Activated naive CD8-positive, alpha-beta T cell treated with anti-CD3 and anti-CD28 coated beads, Interleukin-2, amount 50 U/mL, for 24 hours (primary cell): ENCODE measurements around the gene FADS2.
"Not testable (repeated sequence)": the region's sequence is repeated elsewhere in the genome, so short reads cannot be mapped to it uniquely, and the experiment has no call there.

Experiments used
- ATAC-seq: fragments of 150-1000 bp; cut with Tn5 transposase; one replicate; pipeline ENCODE4 v1.10.0; 2021
- DNase-seq: peaks from one replicate; pipeline ENCODE4 v3.0.0; 2021
- H3K27ac Mint-ChIP-seq: one replicate; pipeline ENCODE4 v1.8.0; 2021; ENCODE audit warnings: mild to moderate bottlenecking, mixed read lengths
- H3K27me3 Mint-ChIP-seq: one replicate; pipeline ENCODE4 v1.8.0; 2021; ENCODE audit warnings: mixed read lengths
- H3K36me3 Mint-ChIP-seq: one replicate; pipeline ENCODE4 v1.8.0; 2021; ENCODE audit warnings: low read depth, mixed read lengths
- H3K4me1 Mint-ChIP-seq: one replicate; pipeline ENCODE4 v1.8.0; 2021; ENCODE audit warnings: mixed read lengths
- H3K4me3 Mint-ChIP-seq: one replicate; pipeline ENCODE4 v1.8.0; 2021; ENCODE audit warnings: mild to moderate bottlenecking, moderate library complexity, mixed read lengths
- H3K9me3 Mint-ChIP-seq: one replicate; pipeline ENCODE4 v1.8.0; 2021; ENCODE audit warnings: mixed read lengths

The FADS2 gene

DNA sequence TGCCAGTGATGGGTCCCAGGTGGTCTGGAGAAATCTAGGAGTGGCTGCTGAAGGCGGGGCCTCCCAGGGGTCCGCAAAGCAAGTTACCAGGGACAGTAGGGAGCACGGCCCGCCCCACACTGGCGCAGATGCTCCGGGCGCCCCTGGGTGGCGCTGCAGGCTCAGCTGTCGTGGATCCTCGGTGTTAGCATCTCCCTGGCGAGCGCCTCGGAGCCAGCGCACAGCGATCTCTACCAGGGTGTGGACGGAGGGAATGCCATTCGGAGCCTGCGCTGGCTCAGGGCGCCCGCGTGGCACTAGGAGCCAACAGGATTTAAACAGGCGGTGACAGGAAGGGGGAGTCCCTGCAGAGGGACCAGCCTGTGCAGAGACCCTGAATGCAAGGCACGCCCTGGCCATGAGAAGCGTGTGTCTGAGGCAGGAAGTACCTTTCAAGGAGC, 43.1 kb downstream of the FADS2 start:
- DNase-seq, result peak; percentile 77
- Mint-ChIP-seq H3K36me3 (no peaks in the 10 kb centered on the region), H3K4me3 (peak overlapping the region; percentile 45), H3K27ac (no peak overlapping the region), H3K9me3 (no peaks in the 10 kb centered on the region), H3K27me3 (peaks cover 2% of the 10 kb centered on the region), H3K4me1 (peaks cover 4% of the 10 kb centered on the region)
- peak; percentile 91 for ATAC-seq

DNA sequence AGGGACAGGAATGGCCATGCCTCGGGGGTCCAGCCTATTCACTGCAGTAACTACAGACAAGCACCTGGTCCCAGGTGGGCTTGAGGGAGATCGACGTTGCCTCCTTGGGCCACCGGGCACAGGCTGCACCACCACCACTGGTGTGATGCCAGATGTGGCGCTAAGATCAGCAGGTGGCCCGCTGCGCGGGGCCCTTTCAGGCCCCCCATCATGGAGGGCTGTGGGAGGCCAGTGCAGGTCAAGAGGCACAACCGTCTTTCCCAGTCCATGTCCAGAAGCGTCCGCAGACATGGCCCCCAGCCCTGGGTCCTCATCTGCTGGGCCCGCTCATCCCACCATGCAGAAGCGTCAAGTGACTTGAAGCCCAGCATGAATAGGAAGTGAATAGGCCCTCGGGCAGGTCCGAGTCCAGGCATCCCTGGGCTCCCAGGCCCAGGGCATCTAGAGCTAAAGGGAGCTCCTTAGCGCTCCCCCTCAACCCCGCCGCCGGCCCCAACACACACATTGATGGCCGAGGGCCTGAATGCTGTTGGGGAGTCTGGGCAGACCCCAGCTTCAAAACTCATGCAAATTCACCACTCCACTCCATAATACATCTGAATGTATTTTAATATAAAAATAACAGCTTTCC, 45.0 kb downstream of the FADS2 start:
- DNase-seq (no peak), ATAC-seq (no peak)
- Mint-ChIP-seq H3K36me3 (no peaks in the 10 kb centered on the region), H3K4me3 (no peak overlapping the region), H3K4me1 (peaks cover 4% of the 10 kb centered on the region), H3K9me3 (no peaks in the 10 kb centered on the region), H3K27ac (no peak overlapping the region), H3K27me3 (peaks cover 2% of the 10 kb centered on the region)

DNA sequence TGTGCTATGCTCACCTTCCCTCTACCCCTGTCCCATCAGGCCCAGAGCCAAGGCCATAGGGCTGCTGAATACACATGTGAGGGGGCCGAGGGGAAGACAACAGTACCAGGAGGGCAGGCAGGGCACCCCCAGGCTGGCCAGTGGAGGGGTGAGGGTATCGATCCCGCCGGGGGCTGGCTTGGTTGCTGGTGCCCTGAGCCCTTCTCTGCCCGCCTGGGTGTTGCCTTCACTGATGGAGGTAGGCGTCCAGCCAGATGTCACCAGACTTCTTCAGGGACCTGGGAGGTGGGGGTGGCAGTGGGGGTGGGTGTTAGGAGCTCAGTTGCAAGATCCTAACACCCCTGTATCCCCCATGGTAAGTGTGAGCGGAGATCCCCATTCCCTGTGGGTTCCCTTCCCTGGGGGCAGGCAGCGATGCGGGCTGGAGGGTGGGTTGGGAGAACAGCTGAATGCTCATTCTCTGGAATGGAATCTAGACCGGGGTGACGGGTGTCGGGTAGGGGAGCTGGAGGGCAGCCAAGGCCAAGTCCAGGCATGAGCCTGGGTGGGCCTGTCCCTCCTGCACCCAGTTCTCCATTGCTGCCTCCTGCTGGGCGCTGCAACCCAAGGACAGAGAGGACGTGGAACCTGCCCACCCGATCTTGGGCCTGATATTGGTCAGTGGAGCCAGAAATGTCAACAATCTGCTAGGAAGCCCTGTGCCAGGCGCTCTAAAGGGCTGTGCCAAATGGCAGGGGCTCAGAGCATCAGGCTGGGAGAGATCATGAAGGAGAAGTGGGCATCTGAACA, 45.7 kb downstream of the FADS2 start:
- no peaks in the 10 kb centered on the region for H3K36me3 Mint-ChIP-seq
- DNase-seq (no peak), ATAC-seq (no peak)
- no peaks in the 10 kb centered on the region for H3K9me3 Mint-ChIP-seq
- H3K4me1 Mint-ChIP-seq, result peaks cover 4% of the 10 kb centered on the region
- peaks cover 2% of the 10 kb centered on the region for H3K27me3 Mint-ChIP-seq
- no peak overlapping the region for H3K27ac Mint-ChIP-seq
- H3K4me3 Mint-ChIP-seq, result no peak overlapping the region

DNA sequence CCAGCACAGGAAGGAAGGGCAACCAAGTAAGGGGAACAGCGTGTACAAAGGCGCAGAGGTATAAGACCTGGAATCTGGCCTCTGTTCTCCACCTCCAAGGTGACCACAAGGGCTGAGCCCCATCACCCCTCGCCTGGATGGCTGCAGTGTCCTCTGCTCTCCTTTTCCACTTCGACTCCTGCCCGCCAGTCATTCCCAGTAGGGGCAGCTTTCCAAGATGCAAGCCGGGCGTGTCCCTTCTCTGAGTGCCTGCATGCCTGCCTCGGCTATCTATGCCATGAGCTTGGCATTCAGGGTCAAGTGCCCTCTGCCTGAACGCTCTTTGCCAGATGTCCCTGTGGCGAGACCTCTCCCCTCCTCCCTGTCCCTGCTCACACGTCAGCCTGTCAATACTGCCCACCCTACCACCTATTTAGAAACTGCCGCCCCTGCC, 46.3 kb downstream of the FADS2 start:
- peaks cover 4% of the 10 kb centered on the region for H3K4me1 Mint-ChIP-seq
- no peaks in the 10 kb centered on the region for H3K36me3 Mint-ChIP-seq
- no peaks in the 10 kb centered on the region for H3K9me3 Mint-ChIP-seq
- H3K4me3 Mint-ChIP-seq, result no peak overlapping the region
- peaks cover 2% of the 10 kb centered on the region for H3K27me3 Mint-ChIP-seq
- DNase-seq, result no peak
- no peak for ATAC-seq
- H3K27ac Mint-ChIP-seq, result no peak overlapping the region

DNA sequence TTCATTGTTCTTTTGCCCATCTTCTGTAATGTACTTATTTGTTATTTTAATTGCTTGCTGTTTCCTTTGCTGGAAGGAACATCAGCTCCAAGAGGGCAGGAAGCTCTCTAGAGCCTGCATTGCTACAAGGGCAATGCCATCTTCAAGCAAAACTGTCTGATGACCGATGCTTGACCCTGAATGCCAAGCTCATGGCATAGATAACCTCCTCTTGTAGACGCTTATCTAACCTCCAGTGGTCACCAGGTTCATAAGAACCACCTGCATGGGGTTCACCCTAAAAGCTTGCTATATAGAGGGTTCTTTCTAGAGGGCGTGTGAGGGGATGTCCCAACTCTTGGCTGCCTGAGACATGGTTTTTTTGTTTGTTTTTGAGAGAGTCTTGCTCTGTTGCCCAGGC, 46.8 kb downstream of the FADS2 start:
- H3K27ac Mint-ChIP-seq, result no peak overlapping the region
- no peaks in the 10 kb centered on the region for H3K36me3 Mint-ChIP-seq
- H3K9me3 Mint-ChIP-seq, result no peaks in the 10 kb centered on the region
- H3K27me3 Mint-ChIP-seq, result peaks cover 2% of the 10 kb centered on the region
- H3K4me3 Mint-ChIP-seq, result no peak overlapping the region
- DNase-seq (no peak), ATAC-seq (no peak)
- H3K4me1 Mint-ChIP-seq, result peaks cover 4% of the 10 kb centered on the region

DNA sequence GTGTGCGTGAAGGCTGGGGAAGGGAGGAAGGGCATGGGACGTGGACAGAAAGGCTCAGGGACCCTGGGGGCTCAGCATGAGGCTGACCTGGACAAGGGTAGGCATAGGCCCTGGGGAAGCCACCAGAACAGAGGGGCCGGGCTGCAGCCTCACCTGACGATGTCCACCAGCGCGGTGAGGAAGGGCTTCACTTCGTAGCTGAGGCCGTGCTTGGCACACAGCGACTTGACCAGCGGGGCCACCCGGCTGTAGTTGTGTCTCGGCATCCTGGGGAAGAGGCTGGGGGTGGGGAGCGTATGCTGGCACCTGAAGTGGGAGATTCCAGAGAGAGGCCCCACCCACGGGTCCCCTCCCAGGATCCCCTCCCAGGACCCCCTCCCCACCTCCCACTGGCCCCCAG, 47.6 kb downstream of the FADS2 start:
- Mint-ChIP-seq H3K4me1 (peaks cover 8% of the 10 kb centered on the region), H3K9me3 (no peaks in the 10 kb centered on the region), H3K4me3 (no peak overlapping the region), H3K27ac (no peak overlapping the region), H3K36me3 (no peaks in the 10 kb centered on the region), H3K27me3 (peaks cover 2% of the 10 kb centered on the region)
- no peak for DNase-seq
- ATAC-seq, result no peak

DNA sequence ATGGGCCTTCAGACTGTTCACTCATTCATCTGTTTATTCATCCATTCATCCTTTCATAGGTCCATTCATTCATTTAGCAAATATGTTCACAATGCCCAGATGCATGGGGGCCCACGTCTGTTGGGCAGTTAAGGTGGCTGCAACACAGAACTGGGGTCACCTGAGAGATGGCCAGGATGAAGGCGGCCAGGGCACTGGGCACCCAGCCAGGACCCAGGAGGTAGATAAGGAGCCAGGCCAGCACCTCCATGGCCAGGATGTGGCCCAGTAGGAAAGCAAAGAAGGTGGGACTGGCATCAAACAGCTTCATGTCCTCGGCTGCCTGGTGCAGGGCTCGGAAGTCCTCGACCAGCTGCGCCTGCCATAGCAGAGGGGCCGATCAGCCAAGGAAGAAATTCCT, 51.1 kb downstream of the FADS2 start:
- H3K9me3 Mint-ChIP-seq, result no peaks in the 10 kb centered on the region
- ATAC-seq (no peak), DNase-seq (no peak)
- H3K4me3 Mint-ChIP-seq, result no peak overlapping the region
- H3K36me3 Mint-ChIP-seq, result no peaks in the 10 kb centered on the region
- no peak overlapping the region for H3K27ac Mint-ChIP-seq
- no peaks in the 10 kb centered on the region for H3K27me3 Mint-ChIP-seq
- peaks cover 7% of the 10 kb centered on the region for H3K4me1 Mint-ChIP-seq

DNA sequence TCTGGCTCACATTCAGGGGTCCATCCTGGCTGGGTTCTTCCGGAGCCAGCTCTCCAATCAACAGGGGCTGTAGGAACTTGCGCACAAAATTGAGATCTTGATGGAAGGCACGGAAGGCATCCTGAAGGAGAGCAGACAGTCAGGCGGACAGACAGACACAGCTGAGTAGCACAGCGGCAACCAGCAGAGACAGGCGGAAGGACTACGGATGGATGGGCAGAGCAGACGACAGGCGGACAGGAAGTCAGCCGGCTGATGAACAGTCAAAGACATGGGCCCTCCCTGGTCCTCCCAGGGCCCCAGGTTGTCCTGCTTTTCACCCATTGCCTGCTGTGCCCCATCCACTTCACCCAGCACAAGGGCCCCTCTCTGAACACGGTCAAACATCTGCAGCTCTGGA, 51.9 kb downstream of the FADS2 start:
- no peak for ATAC-seq
- H3K27ac Mint-ChIP-seq, result no peak overlapping the region
- peaks cover 7% of the 10 kb centered on the region for H3K4me1 Mint-ChIP-seq
- H3K4me3 Mint-ChIP-seq, result peak overlapping the region; percentile 42
- no peaks in the 10 kb centered on the region for H3K36me3 Mint-ChIP-seq
- no peak for DNase-seq
- H3K27me3 Mint-ChIP-seq, result no peaks in the 10 kb centered on the region
- H3K9me3 Mint-ChIP-seq, result no peaks in the 10 kb centered on the region

DNA sequence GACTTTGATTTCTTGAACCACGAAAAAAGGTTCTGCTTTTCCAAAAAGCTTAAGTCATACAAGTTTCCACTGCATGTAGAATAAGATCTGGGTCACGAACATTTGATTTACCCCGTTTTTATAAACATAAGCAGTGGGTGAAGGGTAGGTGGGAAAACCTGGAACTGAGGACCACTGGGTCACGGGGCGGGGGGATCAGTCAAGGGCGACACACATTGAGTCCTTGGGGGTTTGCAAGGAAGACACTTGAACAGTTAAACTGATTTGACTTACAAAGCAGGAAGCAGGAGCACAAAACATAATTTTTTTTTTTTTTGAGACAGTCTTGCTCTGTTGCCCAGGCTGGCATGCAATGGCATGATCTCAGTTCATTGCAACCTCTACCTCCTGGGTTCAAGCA, 52.4 kb downstream of the FADS2 start:
- ATAC-seq, result no peak
- no peak for DNase-seq
- H3K36me3 Mint-ChIP-seq, result no peaks in the 10 kb centered on the region
- H3K27me3 Mint-ChIP-seq, result no peaks in the 10 kb centered on the region
- H3K9me3 Mint-ChIP-seq, result no peaks in the 10 kb centered on the region
- H3K4me1 Mint-ChIP-seq, result peaks cover 7% of the 10 kb centered on the region
- H3K4me3 Mint-ChIP-seq, result peak overlapping the region; percentile 42
- no peak overlapping the region for H3K27ac Mint-ChIP-seq

DNA sequence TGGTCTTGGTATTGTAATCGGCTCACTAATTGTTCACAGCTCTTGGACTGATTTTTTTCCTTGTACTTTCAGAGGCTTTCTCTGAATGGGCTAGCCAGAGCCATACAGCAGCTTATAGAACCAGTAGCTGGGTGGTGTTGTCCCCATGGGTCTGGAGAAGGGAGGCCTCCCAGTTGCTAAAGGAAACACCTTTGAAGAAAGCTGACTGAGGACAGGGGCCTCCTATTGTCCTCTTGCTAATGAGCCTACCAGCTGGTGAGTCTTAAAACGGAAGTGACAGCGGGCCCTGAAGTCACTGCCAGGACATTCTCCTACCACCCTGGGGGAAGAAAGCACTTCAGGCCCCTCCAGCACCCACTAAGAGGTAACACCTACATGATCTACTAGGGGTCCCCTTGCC, 53.3 kb downstream of the FADS2 start:
- Mint-ChIP-seq H3K9me3 (no peaks in the 10 kb centered on the region), H3K27ac (no peak overlapping the region), H3K36me3 (no peaks in the 10 kb centered on the region), H3K27me3 (no peaks in the 10 kb centered on the region), H3K4me1 (peaks cover 7% of the 10 kb centered on the region), H3K4me3 (no peak overlapping the region)
- ATAC-seq (no peak), DNase-seq (no peak)

DNA sequence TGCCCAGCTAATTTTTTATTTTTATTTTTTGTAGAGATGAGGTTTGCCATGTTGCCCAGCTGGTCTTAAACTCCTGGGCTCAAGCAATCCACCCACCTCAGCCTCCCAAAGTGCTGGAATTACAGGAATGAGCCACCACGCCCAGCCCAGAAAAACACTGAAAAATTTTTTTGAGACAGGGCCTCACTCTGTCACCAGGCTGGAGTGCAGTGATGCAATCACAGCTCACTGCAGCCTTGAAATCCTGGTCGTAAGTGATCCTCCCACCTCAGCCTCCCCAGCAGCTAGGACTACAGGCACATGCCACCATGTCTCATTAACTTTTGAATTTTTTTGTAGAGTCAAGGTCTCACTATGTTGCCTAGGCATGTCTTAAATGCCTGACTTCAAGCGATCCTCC, 54.2 kb downstream of the FADS2 start:
- H3K36me3 Mint-ChIP-seq, H3K4me3 Mint-ChIP-seq, ATAC-seq, H3K27ac Mint-ChIP-seq, H3K4me1 Mint-ChIP-seq, H3K27me3 Mint-ChIP-seq, DNase-seq, H3K9me3 Mint-ChIP-seq: not testable (repeated sequence)

DNA sequence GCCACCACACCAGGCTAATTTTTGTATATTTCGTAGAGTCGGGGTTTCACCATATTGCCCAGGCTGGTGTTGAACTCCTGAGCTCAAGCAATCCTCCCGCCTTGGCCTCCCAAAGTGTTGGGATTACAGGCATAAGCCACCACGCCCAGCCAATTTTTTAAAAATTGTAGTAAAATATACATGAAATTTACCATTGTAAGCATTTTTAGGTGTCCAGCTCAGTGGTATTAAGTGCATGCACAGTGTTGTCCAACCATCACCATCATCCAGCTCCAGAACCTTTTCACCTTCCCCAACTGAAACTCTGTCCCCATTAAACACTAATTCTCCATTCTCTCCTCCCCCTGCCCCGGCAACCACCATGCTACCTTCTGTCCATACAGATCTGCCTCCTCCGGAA, 54.8 kb downstream of the FADS2 start:
- ATAC-seq (no peak), DNase-seq (no peak)
- Mint-ChIP-seq H3K36me3 (no peaks in the 10 kb centered on the region), H3K27ac (no peak overlapping the region), H3K4me3 (no peak overlapping the region), H3K9me3 (no peaks in the 10 kb centered on the region), H3K27me3 (no peaks in the 10 kb centered on the region), H3K4me1 (peaks cover 7% of the 10 kb centered on the region)

DNA sequence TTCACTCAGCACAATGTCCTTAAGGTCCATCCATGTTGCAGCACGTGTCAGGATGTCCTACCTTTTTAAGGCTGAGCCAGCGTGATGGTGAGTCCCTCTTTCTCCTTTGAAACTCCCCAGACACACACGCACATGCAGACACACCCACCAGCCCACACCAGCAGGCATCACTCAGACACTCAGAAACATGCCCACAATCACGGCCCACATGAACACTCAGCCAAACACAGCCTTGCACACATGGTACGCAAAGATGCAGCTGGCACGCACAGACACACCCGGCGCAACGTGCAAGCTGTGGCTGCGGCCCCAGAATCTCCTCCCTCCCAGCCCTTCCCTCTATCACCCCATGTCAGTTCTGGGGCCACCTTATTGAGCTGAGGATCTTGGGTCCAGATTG, 55.2 kb downstream of the FADS2 start:
- ATAC-seq, result no peak
- H3K4me3 Mint-ChIP-seq, result no peak overlapping the region
- H3K36me3 Mint-ChIP-seq, result no peaks in the 10 kb centered on the region
- no peak for DNase-seq
- H3K9me3 Mint-ChIP-seq, result no peaks in the 10 kb centered on the region
- peaks cover 7% of the 10 kb centered on the region for H3K4me1 Mint-ChIP-seq
- H3K27me3 Mint-ChIP-seq, result no peaks in the 10 kb centered on the region
- H3K27ac Mint-ChIP-seq, result no peak overlapping the region

DNA sequence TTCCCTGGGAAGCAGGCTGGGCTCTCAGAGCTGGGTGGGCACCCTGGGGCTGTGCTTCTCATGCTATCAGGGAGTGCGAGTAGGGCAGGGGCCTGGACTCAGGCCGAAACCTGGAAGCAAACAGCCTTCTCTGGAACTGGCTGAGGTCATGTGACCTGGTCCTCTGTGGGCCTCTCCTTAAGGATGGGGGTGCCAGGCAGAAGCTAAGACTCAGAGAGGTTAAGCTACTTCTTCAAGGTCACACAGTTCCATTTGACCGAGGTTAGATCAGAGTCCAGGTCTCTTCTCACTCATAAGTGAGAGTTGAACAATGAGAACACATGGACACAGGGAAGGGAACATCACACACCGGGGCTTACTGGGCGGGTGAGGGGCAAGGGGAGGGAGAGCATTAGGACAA, 55.8 kb downstream of the FADS2 start:
- Mint-ChIP-seq H3K27ac (no peak overlapping the region), H3K9me3 (no peaks in the 10 kb centered on the region), H3K36me3 (no peaks in the 10 kb centered on the region), H3K27me3 (no peaks in the 10 kb centered on the region), H3K4me3 (no peak overlapping the region), H3K4me1 (peaks cover 7% of the 10 kb centered on the region)
- no peak for ATAC-seq
- no peak for DNase-seq

DNA sequence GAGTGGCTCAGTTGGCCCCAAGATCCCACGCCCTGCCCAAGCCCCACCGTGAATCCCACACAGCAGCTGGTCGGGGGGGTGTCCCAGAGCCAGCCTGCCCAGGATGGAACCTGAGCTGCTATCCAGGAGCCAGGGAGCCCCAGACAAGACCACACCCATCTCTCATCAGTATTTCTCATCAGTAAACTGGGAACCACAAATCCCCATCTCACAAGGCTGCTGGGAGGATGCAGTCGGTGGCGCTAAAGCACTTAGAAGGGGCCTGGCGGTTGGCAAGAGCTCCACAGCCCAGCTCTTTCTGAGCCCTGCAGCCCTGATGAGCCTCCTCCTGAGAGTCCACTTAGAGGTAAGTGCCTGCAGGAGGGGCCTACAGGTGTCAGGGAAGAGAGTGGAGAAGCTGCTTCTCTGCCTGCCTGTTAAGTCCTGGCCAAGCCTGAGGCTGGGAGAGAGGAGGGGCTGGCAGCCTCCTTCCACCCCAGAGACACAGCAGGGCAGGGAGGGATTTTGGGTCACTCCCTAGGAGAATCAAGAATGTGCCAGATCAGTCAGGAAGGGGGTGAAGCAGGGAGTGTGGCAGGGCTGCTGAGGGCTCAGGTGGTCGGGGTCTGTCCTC, 57.2 kb downstream of the FADS2 start:
- H3K4me1 Mint-ChIP-seq, result peaks cover 6% of the 10 kb centered on the region
- DNase-seq (no peak), ATAC-seq (no peak)
- no peak overlapping the region for H3K27ac Mint-ChIP-seq
- H3K4me3 Mint-ChIP-seq, result no peak overlapping the region
- no peaks in the 10 kb centered on the region for H3K9me3 Mint-ChIP-seq
- no peaks in the 10 kb centered on the region for H3K36me3 Mint-ChIP-seq
- H3K27me3 Mint-ChIP-seq, result no peaks in the 10 kb centered on the region
